OCI-M2 (cell line): ENCODE measurements around the gene NTRK3.

Experiments
- DNase-seq: peaks from one replicate; lab custom pipeline; 2025; ENCODE audit not compliant: unreplicated experiment; lab: John Stamatoyannopoulos, UW

Gene NTRK3

GRCh38 chr15:87907676-87908446 lies 348.7 kb downstream of the NTRK3 start:
- no peak for DNase-seq

- DNase-seq, result no peak
These were observed 350.1 kb downstream of the NTRK3 start for GRCh38 chr15:87906444-87906843.

- DNase-seq, result no peak
These were observed 353.6 kb downstream of the NTRK3 start for GRCh38 chr15:87902772-87903426.

- DNase-seq, result no peak
These were observed 354.4 kb downstream of the NTRK3 start for GRCh38 chr15:87901926-87902690.

- DNase-seq, result no peak
These were observed 355.5 kb downstream of the NTRK3 start for GRCh38 chr15:87901008-87901407.

- DNase-seq, result no peak
These were observed 359.6 kb downstream of the NTRK3 start for GRCh38 chr15:87896936-87897335.

- no peak for DNase-seq
These were observed 369.4 kb downstream of the NTRK3 start for GRCh38 chr15:87887177-87887576.

GRCh38 chr15:87881026-87881425 lies 375.5 kb downstream of the NTRK3 start:
- no peak for DNase-seq

GRCh38 chr15:87877822-87878542 lies 378.6 kb downstream of the NTRK3 start:
- DNase-seq, result no peak

- DNase-seq, result no peak
These were observed 379.3 kb downstream of the NTRK3 start for GRCh38 chr15:87877114-87877810.

- no peak for DNase-seq
These were observed 381.4 kb downstream of the NTRK3 start for GRCh38 chr15:87874896-87875711.

GRCh38 chr15:87873516-87873915 lies 383.0 kb downstream of the NTRK3 start:
- no peak for DNase-seq

- no peak for DNase-seq
These were observed 384.7 kb downstream of the NTRK3 start for GRCh38 chr15:87871731-87872320.

- DNase-seq, result no peak
These were observed 385.3 kb downstream of the NTRK3 start for GRCh38 chr15:87871258-87871681.

- no peak for DNase-seq
These were observed 389.6 kb downstream of the NTRK3 start for GRCh38 chr15:87866961-87867360.

GRCh38 chr15:87863152-87863551 lies 393.4 kb downstream of the NTRK3 start:
- no peak for DNase-seq

- no peak for DNase-seq
These were observed 395.8 kb downstream of the NTRK3 start for GRCh38 chr15:87860743-87861142.

- DNase-seq, result no peak
These were observed 397.9 kb downstream of the NTRK3 start for GRCh38 chr15:87858651-87859050.

GRCh38 chr15:87851497-87851896 lies 405.0 kb downstream of the NTRK3 start:
- DNase-seq, result no peak
